Endothelial cell of umbilical vein (primary cell): Measurements from ENCODE around the gene MVD.

Experiments
- EZH2 ChIP-seq: IDR thresholded peaks from 2 replicates; pipeline ENCODE4 v1.6.1; 2012; ENCODE audit warnings: borderline replicate concordance, low read depth, mild to moderate bottlenecking, moderate library complexity, low read length, inconsistent platforms; ENCODE audit not compliant: severe bottlenecking
- MAX ChIP-seq: IDR thresholded peaks from 2 replicates; pipeline ENCODE4 v1.6.1; 2011; ENCODE audit not compliant: insufficient read depth, insufficient read length

DNA sequence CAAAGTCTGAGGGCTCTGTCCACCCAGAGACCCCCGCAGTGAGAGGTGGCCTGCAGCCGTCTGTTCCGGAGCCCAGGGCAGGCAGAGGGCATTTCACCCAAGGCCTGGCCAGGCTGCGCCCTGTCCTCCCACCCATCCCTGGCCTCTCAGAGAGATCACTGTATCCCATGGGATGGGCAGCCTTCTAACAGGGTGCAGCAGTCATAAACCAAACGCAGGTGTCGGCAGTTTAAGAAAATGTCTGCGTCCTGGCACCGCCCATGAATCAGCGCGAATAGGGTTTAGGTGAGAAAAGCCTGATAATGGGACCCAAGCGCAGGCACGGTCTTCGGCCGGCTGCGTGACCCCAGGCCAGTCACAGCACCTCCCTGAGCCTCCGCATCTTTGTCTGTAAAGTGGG lies 17.4 kb downstream of the MVD start:
- TF ChIP-seq EZH2 = no peak
- TF ChIP-seq MAX = no peak
